Loucy (cell line): ENCODE results near the gene H2BK1.

Source experiments
- CTCF ChIP-seq: fragments of 200-600 bp; sonication (generic); conservative IDR thresholded peaks from 2 replicates; pipeline ENCODE4 v1.5.1; 2014; ENCODE audit warnings: mild to moderate bottlenecking, antibody characterized with exemption, low read length
- EZH2phosphoT487 ChIP-seq: fragments of 200-600 bp; IDR thresholded peaks from 2 replicates; pipeline ENCODE4 v1.6.1; 2018; ENCODE audit warnings: antibody characterized with exemption, mild to moderate bottlenecking, moderate library complexity, borderline replicate concordance

GRCh38 chr7:151249732-151250072 lies 39.4 kb upstream of the H2BK1 start:
- TF ChIP-seq CTCF (no peak), EZH2phosphoT487 (no peak)
